GM18868 (cell line): ENCODE results near the gene RAD51B.
"Not testable (repeated sequence)": the region's sequence is repeated elsewhere in the genome, so short reads cannot be mapped to it uniquely, and the experiment has no call there.

Experiments
- ATAC-seq: cut with Tn5 transposase; IDR thresholded peaks from one replicate; pipeline ENCODE4 v1.9.1; 2021; ENCODE audit warnings: mild to moderate bottlenecking, moderate library complexity; ENCODE audit not compliant: unreplicated experiment

The RAD51B gene

GRCh38 chr14:68106456-68106855 is 286.9 kb downstream of the RAD51B start:
- ATAC-seq, result no peak

- no peak for ATAC-seq
These were observed 287.3 kb downstream of the RAD51B start for GRCh38 chr14:68106905-68107304.

- ATAC-seq, result no peak
These were observed 289.7 kb downstream of the RAD51B start for GRCh38 chr14:68109132-68109900.

GRCh38 chr14:68111097-68111852 is 291.7 kb downstream of the RAD51B start:
- ATAC-seq, result no peak

- ATAC-seq, result no peak
These were observed 292.3 kb downstream of the RAD51B start for GRCh38 chr14:68111853-68112270.

- ATAC-seq, result no peak
These were observed 292.9 kb downstream of the RAD51B start for GRCh38 chr14:68112442-68112841.

- ATAC-seq, result no peak
These were observed 293.9 kb downstream of the RAD51B start for GRCh38 chr14:68113343-68113930.

GRCh38 chr14:68115952-68116351 is 296.4 kb downstream of the RAD51B start:
- ATAC-seq, result not testable (repeated sequence)

GRCh38 chr14:68122651-68123050 is 303.1 kb downstream of the RAD51B start:
- ATAC-seq, result no peak

GRCh38 chr14:68124050-68124449 is 304.5 kb downstream of the RAD51B start:
- no peak for ATAC-seq

GRCh38 chr14:68124979-68125731 is 305.6 kb downstream of the RAD51B start:
- ATAC-seq, result no peak

GRCh38 chr14:68127166-68127565 is 307.6 kb downstream of the RAD51B start:
- no peak for ATAC-seq

- ATAC-seq, result no peak
These were observed 312.3 kb downstream of the RAD51B start for GRCh38 chr14:68131907-68132306.

- ATAC-seq, result no peak
These were observed 313.1 kb downstream of the RAD51B start for GRCh38 chr14:68132563-68133121.

GRCh38 chr14:68133856-68134255 is 314.3 kb downstream of the RAD51B start:
- no peak for ATAC-seq

- no peak for ATAC-seq
These were observed 315.4 kb downstream of the RAD51B start for GRCh38 chr14:68135028-68135427.

GRCh38 chr14:68135566-68135965 is 316.0 kb downstream of the RAD51B start:
- no peak for ATAC-seq

- ATAC-seq, result no peak
These were observed 318.4 kb downstream of the RAD51B start for GRCh38 chr14:68137704-68138619.

- no peak for ATAC-seq
These were observed 320.0 kb downstream of the RAD51B start for GRCh38 chr14:68139431-68140075.
